Endothelial cell of umbilical vein (primary cell): ENCODE results near the gene DCK. TPM values are rescaled to one million over a fixed set of nuclear protein-coding genes. Genes with fewer than 3 reads are reported as not detected.
A peak's percentile ranks its signal among the peaks of the same experiment; 100 is the strongest.

Experiments used
- BruUV-seq: library from RNA; stranded (reverse); fragments of 400-500 nt; replicated peaks from 2 replicates; lab custom pipeline; 2021; lab: Mats Ljungman, UMichigan
- CTCF ChIA-PET: fragments of 300-600, 350-600 bp; sonication (Branson Sonifier 250); formaldehyde crosslinking; loops from one replicate; lab custom pipeline; 2021; ENCODE audit warnings: antibody characterized with exemption, inconsistent platforms; lab: Charles Lee
- POLR2A ChIA-PET: fragments of 300-600, 350-600 bp; sonication (Branson Sonifier 250); formaldehyde crosslinking; loops from one replicate; lab custom pipeline; 2021; ENCODE audit warnings: antibody characterized with exemption, inconsistent platforms; lab: Charles Lee
- DNase-seq: peaks from one replicate; pipeline ENCODE4 v3.0.0-alpha.2; 2011; ENCODE audit warnings: low read depth, low spot score
- FAIRE-seq: peaks from 2 replicates; lab custom pipeline; 2011; peaks lifted over from hg19 to GRCh38; lab: Jason Lieb, UNC
- H2AFZ ChIP-seq: 2 replicates; pipeline ENCODE4 v1.6.0; 2012; ENCODE audit warnings: low read depth, low read length, control low read depth, inconsistent platforms
- H3K27ac ChIP-seq: 2 replicates; pipeline ENCODE4 v1.5.1; 2011; ENCODE audit warnings: low read depth, mild to moderate bottlenecking, control low read depth, low read length, moderate library complexity; ENCODE audit not compliant: insufficient read depth
- H3K27me3 ChIP-seq, 2 experiments: 2 replicates each; pipeline versions ENCODE4 v1.6.0 to v1.6.1; 2011; ENCODE audit warnings: low read length in 2 of 2, mixed read lengths in 1 of 2; ENCODE audit not compliant: control insufficient read depth in 2 of 2, insufficient read depth in 2 of 2
- H3K36me3 ChIP-seq, 2 experiments: 2 replicates in 1 of 2; 3 replicates in 1 of 2; pipeline ENCODE4 v1.5.1; 2011; ENCODE audit warnings: low read length in 2 of 2, mild to moderate bottlenecking in 1 of 2, moderate library complexity in 1 of 2; ENCODE audit not compliant: control insufficient read depth in 2 of 2, insufficient read depth in 2 of 2; ENCODE audit errors: extremely low read depth in 1 of 2
- H3K4me1 ChIP-seq: 3 replicates; pipeline ENCODE4 v1.5.1; 2011; ENCODE audit warnings: mild to moderate bottlenecking, low read length; ENCODE audit not compliant: control insufficient read depth, insufficient read depth; ENCODE audit errors: extremely low read depth
- H3K4me2 ChIP-seq: 2 replicates; pipeline ENCODE4 v1.6.1; 2011; ENCODE audit warnings: low read length, control low read depth, mixed read lengths; ENCODE audit not compliant: insufficient read depth
- H3K4me3 ChIP-seq, 3 experiments: fragments of 200-600 bp in 1 of 3; sonication (generic), shearing (Covaris generic) in 1 of 3; replicated peaks in 1 of 3; 2 replicates each; pipeline ENCODE4 v1.5.1; 2011 to 2016; ENCODE audit warnings: control low read depth in 3 of 3, low read length in 3 of 3, mild to moderate bottlenecking in 2 of 3, inconsistent platforms in 1 of 3, low read depth in 1 of 3, moderate library complexity in 1 of 3; ENCODE audit not compliant: insufficient read depth in 1 of 3
- H3K79me2 ChIP-seq: 2 replicates; pipeline ENCODE4 v1.6.0; 2012; ENCODE audit warnings: low read length, inconsistent platforms; ENCODE audit not compliant: control insufficient read depth, insufficient read depth
- H3K9ac ChIP-seq: replicated peaks from 2 replicates; pipeline ENCODE3; 2011; ENCODE audit warnings: low read length, control low read depth; ENCODE audit not compliant: insufficient read depth; ENCODE audit errors: extremely low read depth
- H3K9me1 ChIP-seq: replicated peaks from 3 replicates; pipeline ENCODE4 v1.6.0; 2011; ENCODE audit warnings: mild to moderate bottlenecking, low read length; ENCODE audit not compliant: control insufficient read depth, insufficient read depth; ENCODE audit errors: extremely low read depth
- H3K9me3 ChIP-seq: replicated peaks from 2 replicates; pipeline ENCODE4 v1.5.1; 2012; ENCODE audit warnings: low read length, inconsistent platforms; ENCODE audit not compliant: control insufficient read depth, insufficient read depth
- H4K20me1 ChIP-seq: replicated peaks from 2 replicates; pipeline ENCODE3; 2011; ENCODE audit warnings: mild to moderate bottlenecking, low read length; ENCODE audit not compliant: control insufficient read depth, insufficient read depth; ENCODE audit errors: extremely low read depth
- FOS ChIP-seq: IDR thresholded peaks from 2 replicates; pipeline ENCODE4 v1.6.1; 2011; ENCODE audit warnings: mild to moderate bottlenecking, low read length, moderate library complexity, borderline replicate concordance; ENCODE audit not compliant: insufficient read depth
- GATA2 ChIP-seq: IDR thresholded peaks from 2 replicates; pipeline ENCODE4 v1.7.0; 2011; ENCODE audit warnings: low read depth, mild to moderate bottlenecking, moderate library complexity, mixed read lengths, low read length; ENCODE audit not compliant: insufficient read length, insufficient read depth
- MAX ChIP-seq: IDR thresholded peaks from 2 replicates; pipeline ENCODE4 v1.6.1; 2011; ENCODE audit not compliant: insufficient read depth, insufficient read length
- POLR2AphosphoS5 ChIP-seq: IDR thresholded peaks from 2 replicates; pipeline ENCODE4 v1.6.1; 2012; ENCODE audit warnings: low read depth, mild to moderate bottlenecking, control low read depth, low read length, moderate library complexity; ENCODE audit not compliant: insufficient read depth
- dilution Hi-C: fragments of 300-500 bp; cut with MboI; formaldehyde crosslinking; loops from one replicate; pipeline ENCODE4 v1.15.0; 2019; ENCODE audit warnings: low sequenced_read_pairs; ENCODE audit not compliant: extremely low pct_ligation_motif_present
- intact Hi-C: fragments of 100-400 bp; cut with micrococcal nuclease; formaldehyde crosslinking; loops from one replicate; pipeline ENCODE4 v1.10.0; 2022
- polyA plus RNA-seq, 4 experiments: library from polyadenylated mRNA; depleted of rRNA in 3 of 4; stranded (reverse) in 3 of 4; unstranded in 1 of 4; fragments of >200 nt; gene quantifications; 2 replicates each; pipeline versions ENCODE4 v1.2.1 to v1.2.3, GENCODE V29; 2011 to 2012; ENCODE audit warnings: missing spikeins in 1 of 4
- total RNA-seq: library from RNA; stranded (reverse); gene quantifications from 2 replicates; pipeline ENCODE4 v1.2.3, GENCODE V29; 2021

Gene DCK
- total and polyA plus RNA-seq, 2 donors (not counting 3 experiments of a cell fraction or from before 2014, with no cell fraction given) = 4.8 to 19.9 TPM

DNA sequence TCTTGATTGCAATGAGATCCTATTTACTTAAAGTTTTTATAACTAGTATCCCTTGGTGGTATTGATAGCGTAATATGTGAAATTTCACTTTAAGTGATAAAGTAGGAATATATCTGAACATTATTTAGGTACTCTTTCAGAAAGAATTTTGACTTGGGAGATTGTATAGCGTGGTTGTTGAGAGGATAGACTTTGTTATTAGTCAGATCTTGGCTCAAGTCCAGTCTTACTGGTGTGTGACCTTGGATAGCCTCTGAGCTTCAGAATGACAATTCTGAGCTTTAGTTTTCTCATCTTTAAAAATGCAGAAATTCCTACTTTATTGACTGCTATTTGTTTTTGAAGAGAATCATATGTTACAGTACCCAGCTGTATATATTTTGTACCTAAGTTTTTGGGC, 32.6 kb downstream of the DCK start:
- Histone ChIP-seq H3K27ac (no peak overlapping the region), H3K9ac (no peak overlapping the region), H3K9me3 (no peaks in the 10 kb centered on the region), H3K4me1 (peaks cover 8% of the 10 kb centered on the region), H3K79me2 (no peaks in the 10 kb centered on the region), H2AFZ (no peak overlapping the region), H3K9me1 (no peaks in the 10 kb centered on the region), H3K27me3 (no peaks in the 10 kb centered on the region), H3K36me3 (peaks cover 0 to 9% of the 10 kb centered on the region in 2 experiments), H4K20me1 (no peaks in the 10 kb centered on the region), H3K4me3 (no peak overlapping the region), H3K4me2 (peak overlapping the region; percentile 46)
- no peak for TF ChIP-seq POLR2AphosphoS5
- no peak for TF ChIP-seq GATA2
- peak; percentile 30 for TF ChIP-seq FOS
- dilution Hi-C loops = no loop called here
- no TSS peak for BruUV-seq
- ChIA-PET CTCF (interaction anchor here (1.0 to 5.3 kb wide), 6 partner anchors 18 to 376 kb away, joined by 3 to 76 read pairs (median 4); partner anchors contain the start of genes DCK and MOB1B), POLR2A (no interaction called here)
- DNase-seq (peak; percentile 82), FAIRE-seq (peak; percentile 77)
- intact Hi-C loops = no loop called here

DNA sequence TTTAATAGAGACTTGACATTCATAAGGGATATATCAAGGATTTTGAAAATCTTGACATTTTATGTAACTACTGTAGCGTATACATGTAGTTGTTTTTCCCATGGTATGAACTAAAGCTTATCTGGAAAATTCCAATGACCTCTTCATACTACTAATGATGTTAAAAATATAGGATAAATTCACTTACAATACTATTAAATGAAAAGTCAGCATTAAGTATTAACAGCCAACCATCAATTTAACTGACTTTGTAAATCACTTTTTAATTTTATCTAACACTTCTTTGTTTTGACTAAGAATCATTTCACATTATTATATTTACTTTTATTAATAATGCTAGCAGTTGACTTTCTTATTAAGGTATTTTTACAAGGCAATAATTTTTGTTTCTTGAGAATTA, 34.2 kb downstream of the DCK start:
- H3K4me2 ChIP-seq = no peak overlapping the region
- H3K79me2 ChIP-seq = no peaks in the 10 kb centered on the region
- dilution Hi-C loops = no loop called here
- H3K36me3 ChIP-seq = peaks cover 2 to 9% of the 10 kb centered on the region in 2 experiments
- H3K4me3 ChIP-seq = no peak overlapping the region
- no peaks in the 10 kb centered on the region for H3K9me1 ChIP-seq
- CTCF ChIA-PET = interaction anchor here (1.2 to 1.5 kb wide), 2 partner anchors 8 to 18 kb away, joined by 5 to 6 read pairs; no protein-coding TSS in a partner anchor
- H2AFZ ChIP-seq = no peak overlapping the region
- intact Hi-C loops = no loop called here
- H3K27ac ChIP-seq = no peak overlapping the region
- FAIRE-seq (no peak), DNase-seq (no peak)
- no TSS peak for BruUV-seq
- no peak overlapping the region for H3K9ac ChIP-seq
- H4K20me1 ChIP-seq = no peaks in the 10 kb centered on the region
- no peaks in the 10 kb centered on the region for H3K9me3 ChIP-seq
- POLR2A ChIA-PET = no interaction called here
- TF ChIP-seq GATA2 = no peak
- TF ChIP-seq MAX = no peak
- peaks cover 8% of the 10 kb centered on the region for H3K4me1 ChIP-seq
- no peaks in the 10 kb centered on the region for H3K27me3 ChIP-seq
